T-helper 2 cell treated with Interferon-gamma antibody and Interleukin-4, amounts not matched to agents 5 μg/mL and 100 μg/mL, for 36 hours (primary cell): ENCODE results near the gene PON3.
"Not testable (repeated sequence)": the region's sequence is repeated elsewhere in the genome, so short reads cannot be mapped to it uniquely, and the experiment has no call there.

Source experiments
- DNase-seq: peaks from one replicate; pipeline ENCODE4 v3.0.0; 2021; ENCODE audit warnings: low spot score
- H3K27ac Mint-ChIP-seq: one replicate; pipeline ENCODE4 v1.8.0; 2021; ENCODE audit warnings: mild to moderate bottlenecking, mixed read lengths
- H3K27me3 Mint-ChIP-seq: one replicate; pipeline ENCODE4 v1.8.0; 2021; ENCODE audit warnings: low read depth, mixed read lengths
- H3K36me3 Mint-ChIP-seq: one replicate; pipeline ENCODE4 v1.8.0; 2021; ENCODE audit warnings: low read depth, mixed read lengths
- H3K4me1 Mint-ChIP-seq: one replicate; pipeline ENCODE4 v1.8.0; 2021; ENCODE audit warnings: low read depth, mixed read lengths
- H3K4me3 Mint-ChIP-seq: one replicate; pipeline ENCODE4 v1.8.0; 2022; ENCODE audit warnings: mild to moderate bottlenecking, moderate library complexity, mixed read lengths
- H3K9me3 Mint-ChIP-seq: one replicate; pipeline ENCODE4 v1.8.0; 2021; ENCODE audit warnings: mixed read lengths

The PON3 gene

DNA sequence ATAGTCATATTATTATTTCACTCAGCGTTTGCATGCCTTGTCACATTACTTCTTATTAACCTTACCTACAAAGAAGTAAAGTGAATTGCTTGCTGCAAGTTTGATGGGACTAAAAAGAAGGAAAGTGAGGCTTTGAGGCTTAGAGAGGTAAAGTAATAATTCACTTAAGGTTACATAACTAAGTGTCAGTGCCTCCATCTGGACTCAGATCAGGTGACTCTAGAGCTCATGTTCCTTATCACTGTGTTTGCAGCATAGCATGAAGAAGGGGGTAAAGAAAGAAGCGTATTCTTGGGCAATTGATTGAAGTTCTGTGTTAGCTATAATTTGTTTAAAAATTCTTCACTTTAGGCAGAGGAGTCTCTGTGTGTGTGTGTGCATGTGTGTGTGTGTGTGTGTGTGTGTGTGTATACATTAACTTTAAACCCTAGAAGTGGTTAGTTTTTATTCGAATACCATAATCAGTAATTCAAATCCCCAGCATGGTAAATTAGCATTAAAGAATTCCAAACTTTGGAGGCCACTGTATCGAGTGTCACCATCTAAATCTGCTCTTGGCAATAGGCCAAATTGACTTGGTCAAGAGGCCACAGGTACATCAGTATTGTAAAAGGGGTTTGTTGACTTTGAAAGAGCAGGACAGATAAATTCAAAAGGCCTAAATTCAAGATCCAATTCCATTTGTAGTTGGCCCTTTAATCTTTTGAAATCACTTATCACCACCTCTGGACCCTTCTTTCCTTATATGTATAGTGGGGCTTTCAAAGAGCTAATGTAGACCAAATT, 2.2 kb upstream of the PON3 start:
- Mint-ChIP-seq H3K36me3 (no peaks in the 10 kb centered on the region), H3K4me1 (peaks cover 5% of the 10 kb centered on the region), H3K27ac (no peak overlapping the region), H3K4me3 (no peak overlapping the region), H3K9me3 (no peaks in the 10 kb centered on the region), H3K27me3 (peaks cover 31% of the 10 kb centered on the region)
- no peak for DNase-seq

DNA sequence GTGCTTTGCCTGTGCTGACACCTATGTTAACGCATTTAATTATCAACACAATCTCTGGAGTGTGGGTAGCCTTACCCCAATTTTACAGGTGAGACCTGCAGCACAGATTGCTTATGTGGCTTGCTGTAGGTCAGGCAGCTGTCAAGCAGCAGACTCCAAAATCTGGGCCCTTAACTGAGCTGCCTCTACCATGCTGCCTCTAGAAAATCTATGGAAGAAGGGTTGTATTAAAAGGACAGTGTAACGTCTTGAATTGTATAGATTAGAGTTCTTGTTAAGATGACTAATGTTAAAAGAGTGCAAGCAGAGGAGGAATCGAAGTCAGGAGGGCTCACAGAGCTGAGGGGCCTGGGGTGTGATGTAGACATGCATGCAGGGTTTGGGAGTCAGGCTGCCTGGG, 1.2 kb upstream of the PON3 start:
- Mint-ChIP-seq H3K9me3 (no peaks in the 10 kb centered on the region), H3K4me1 (peaks cover 5% of the 10 kb centered on the region), H3K27me3 (peaks cover 33% of the 10 kb centered on the region), H3K27ac (no peak overlapping the region), H3K36me3 (no peaks in the 10 kb centered on the region), H3K4me3 (no peak overlapping the region)
- DNase-seq = no peak

DNA sequence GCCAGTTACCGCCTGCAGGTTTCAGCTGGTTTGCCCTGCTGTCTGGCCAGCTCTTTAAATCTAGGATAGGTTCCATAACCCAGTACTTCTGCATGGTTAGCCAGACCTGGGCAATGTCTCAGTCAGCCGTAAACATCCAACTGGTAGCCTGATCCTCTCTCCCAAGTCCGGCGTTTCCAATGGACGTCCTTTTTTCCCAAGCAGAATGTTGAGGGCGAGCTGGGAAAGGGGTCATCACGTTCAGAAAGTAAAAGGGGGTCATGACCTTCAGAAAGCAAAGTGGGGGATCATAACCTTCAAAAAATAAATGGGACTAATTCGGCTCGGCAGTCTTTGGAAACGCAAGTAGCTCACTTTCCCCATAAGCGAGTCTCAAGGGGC, 430 bp downstream of the PON3 start:
- H3K27ac Mint-ChIP-seq = no peak overlapping the region
- DNase-seq = no peak
- H3K36me3 Mint-ChIP-seq = no peaks in the 10 kb centered on the region
- peak overlapping the region; percentile 67 for H3K4me3 Mint-ChIP-seq
- peaks cover 5% of the 10 kb centered on the region for H3K4me1 Mint-ChIP-seq
- H3K27me3 Mint-ChIP-seq = peaks cover 38% of the 10 kb centered on the region
- H3K9me3 Mint-ChIP-seq = no peaks in the 10 kb centered on the region

GRCh38 chr7:95394370-95394769, 1.8 kb downstream of the PON3 start:
- Mint-ChIP-seq H3K9me3 (no peaks in the 10 kb centered on the region), H3K36me3 (no peaks in the 10 kb centered on the region), H3K4me3 (no peak overlapping the region), H3K4me1 (peaks cover 5% of the 10 kb centered on the region), H3K27ac (no peak overlapping the region), H3K27me3 (peaks cover 37% of the 10 kb centered on the region)
- DNase-seq = no peak

DNA sequence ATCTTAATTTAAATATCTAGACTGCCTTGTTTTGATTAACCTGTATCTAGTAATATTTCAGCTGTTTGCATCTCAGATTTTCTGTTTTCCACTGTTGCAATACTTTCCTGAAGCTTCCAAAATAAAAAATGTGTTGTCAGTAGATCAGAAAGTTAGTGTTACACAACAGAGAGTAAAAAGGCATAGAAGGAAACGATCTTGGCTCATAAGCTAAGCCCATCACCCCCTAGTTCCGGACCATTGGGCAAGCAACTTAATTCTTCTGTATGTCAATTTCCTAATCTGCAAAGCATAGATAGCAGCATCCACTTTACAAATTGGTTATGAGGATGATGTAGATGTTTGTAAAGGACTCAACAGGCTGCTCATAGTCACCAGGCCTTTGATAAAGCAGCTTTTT, 4.4 kb downstream of the PON3 start:
- Mint-ChIP-seq H3K4me1 (peaks cover 2% of the 10 kb centered on the region), H3K27me3 (peaks cover 25% of the 10 kb centered on the region), H3K36me3 (no peaks in the 10 kb centered on the region), H3K27ac (no peak overlapping the region), H3K4me3 (no peak overlapping the region), H3K9me3 (peaks cover 5% of the 10 kb centered on the region)
- DNase-seq = no peak

DNA sequence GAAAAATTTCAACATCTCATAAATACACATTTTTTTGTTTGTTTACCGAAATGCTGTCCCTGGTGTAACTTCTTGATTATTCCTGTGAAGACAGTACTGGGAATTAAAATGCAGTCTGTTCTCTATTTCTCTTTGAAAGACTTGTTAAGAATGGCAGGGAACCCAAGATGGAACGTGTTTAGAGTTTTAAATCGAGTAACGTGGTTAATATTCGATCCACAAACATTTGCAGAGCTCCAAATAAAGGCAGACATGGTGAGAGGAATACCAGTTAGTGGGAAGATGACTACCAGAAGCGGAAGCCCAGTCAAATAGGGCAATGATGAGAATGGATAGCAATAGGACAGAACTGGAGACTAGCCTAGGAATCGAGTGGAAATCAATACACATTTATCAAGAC, 6.7 kb downstream of the PON3 start:
- no peak overlapping the region for H3K27ac Mint-ChIP-seq
- H3K4me1 Mint-ChIP-seq = no peaks in the 10 kb centered on the region
- H3K4me3 Mint-ChIP-seq = no peak overlapping the region
- DNase-seq = no peak
- peaks cover 5% of the 10 kb centered on the region for H3K9me3 Mint-ChIP-seq
- peaks cover 14% of the 10 kb centered on the region for H3K27me3 Mint-ChIP-seq
- H3K36me3 Mint-ChIP-seq = no peaks in the 10 kb centered on the region

DNA sequence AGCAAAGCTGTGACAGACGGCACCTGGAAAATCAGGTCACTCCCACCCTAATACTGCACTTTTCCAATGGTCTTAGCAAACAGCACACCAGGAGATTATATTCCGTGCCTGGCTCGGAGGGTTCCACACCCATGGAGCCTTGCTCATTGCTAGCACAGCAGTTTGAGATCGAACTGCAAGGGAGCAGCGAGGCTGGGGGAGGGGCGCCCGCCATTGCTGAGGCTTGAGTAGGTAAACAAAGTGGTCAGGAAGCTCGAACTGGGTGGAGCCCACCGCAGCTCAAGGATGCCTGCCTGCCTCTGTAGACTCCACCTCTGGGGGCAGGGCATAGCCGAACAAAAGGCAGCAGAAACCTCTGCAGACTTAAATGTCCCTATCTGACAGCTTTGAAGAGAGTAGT, 16.7 kb downstream of the PON3 start:
- peaks cover 11% of the 10 kb centered on the region for H3K9me3 Mint-ChIP-seq
- H3K36me3 Mint-ChIP-seq, H3K27ac Mint-ChIP-seq, H3K4me3 Mint-ChIP-seq, DNase-seq, H3K4me1 Mint-ChIP-seq, H3K27me3 Mint-ChIP-seq: not testable (repeated sequence)

DNA sequence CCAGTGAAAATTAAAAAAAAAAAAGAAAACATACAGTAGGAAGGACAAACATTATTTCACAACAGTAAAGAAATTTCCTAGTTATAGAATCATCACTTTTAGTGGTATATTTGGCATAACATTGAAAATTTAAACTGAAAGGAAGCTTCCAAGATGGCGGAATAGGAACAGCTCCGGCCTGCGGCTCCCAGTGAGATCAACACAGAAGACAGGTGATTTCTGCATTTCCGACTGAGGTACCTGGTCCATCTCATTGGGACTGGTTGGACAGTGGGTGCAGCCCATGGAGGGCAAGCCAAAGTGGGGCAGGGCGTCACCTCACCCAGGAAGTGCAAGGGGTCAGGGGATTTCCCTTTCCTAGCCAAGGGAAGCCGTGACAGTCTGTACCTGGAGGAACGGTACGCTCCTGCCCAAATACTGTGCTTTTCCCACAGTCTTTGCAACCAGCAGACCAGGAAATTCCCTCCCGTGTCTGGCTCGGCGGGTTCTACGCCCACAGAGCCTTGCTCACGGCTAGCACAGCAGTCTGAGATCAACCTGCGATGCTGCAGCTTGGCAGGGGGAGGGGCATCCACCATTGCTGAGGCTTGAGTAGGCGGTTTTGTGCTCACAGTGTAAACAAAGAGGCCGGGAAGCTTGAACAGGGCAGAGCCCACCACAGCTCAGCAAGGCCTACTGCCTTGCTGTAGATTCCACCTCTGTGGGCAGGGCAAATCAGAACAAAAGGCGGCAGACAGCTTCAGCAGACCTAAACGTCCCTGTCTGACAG, 19.4 kb downstream of the PON3 start:
- DNase-seq = no peak
- H3K36me3 Mint-ChIP-seq = no peaks in the 10 kb centered on the region
- H3K27ac Mint-ChIP-seq = no peak overlapping the region
- no peaks in the 10 kb centered on the region for H3K27me3 Mint-ChIP-seq
- H3K4me1 Mint-ChIP-seq = no peaks in the 10 kb centered on the region
- H3K4me3 Mint-ChIP-seq = no peak overlapping the region
- peaks cover 8% of the 10 kb centered on the region for H3K9me3 Mint-ChIP-seq

DNA sequence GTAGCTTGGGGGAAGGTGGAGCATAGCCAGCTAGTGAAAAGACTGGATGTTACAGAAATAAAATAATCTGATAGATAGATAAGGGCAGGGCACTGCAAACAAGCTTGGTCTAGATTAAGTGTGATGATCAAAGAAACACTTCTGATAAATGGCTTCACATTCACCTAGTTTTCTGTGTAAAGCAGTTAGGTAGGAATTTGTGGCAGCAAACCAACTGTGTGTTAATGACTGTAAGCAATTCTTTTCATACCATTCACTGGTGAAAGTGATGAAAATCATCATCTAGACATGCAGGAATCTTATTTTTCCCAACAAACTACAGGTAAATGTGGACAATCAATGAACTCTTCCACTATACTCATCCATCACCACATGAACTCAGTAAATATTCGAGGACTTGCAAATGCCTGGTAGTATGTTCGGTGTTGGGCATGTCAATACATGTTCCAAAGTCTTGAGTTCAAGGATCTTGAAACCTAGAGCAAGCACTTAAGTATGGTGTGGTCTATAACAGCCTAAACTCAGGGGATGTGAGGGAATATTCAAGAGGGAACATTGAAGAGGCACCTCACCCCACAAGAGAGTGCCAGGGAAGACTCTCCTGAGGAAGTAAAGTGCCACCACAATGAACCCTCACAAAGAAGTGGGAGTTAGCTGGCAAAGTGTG, 20.5 kb downstream of the PON3 start:
- no peak for DNase-seq
- no peaks in the 10 kb centered on the region for H3K9me3 Mint-ChIP-seq
- H3K4me1 Mint-ChIP-seq = no peaks in the 10 kb centered on the region
- no peak overlapping the region for H3K27ac Mint-ChIP-seq
- no peaks in the 10 kb centered on the region for H3K27me3 Mint-ChIP-seq
- H3K36me3 Mint-ChIP-seq = no peaks in the 10 kb centered on the region
- no peak overlapping the region for H3K4me3 Mint-ChIP-seq

DNA sequence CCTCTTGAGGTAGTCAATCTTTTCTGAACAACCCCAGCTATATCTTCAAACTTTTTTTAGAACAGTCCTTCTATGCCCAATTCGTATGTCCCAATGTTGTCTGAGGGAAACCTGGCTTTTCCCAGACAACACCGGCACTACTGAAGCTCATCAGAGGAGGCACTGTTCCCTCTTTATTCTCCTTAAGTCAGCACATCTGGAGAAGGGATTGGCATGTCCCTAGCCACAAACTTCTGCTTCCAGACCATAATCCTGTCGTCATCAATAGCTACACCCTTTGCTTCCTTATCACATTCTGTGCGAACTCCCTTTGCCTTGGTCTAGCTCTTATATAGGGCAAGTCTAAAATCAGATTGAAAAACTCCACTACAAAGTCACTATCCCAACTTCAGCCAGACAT, 22.9 kb downstream of the PON3 start:
- H3K4me1 Mint-ChIP-seq = no peaks in the 10 kb centered on the region
- no peak overlapping the region for H3K4me3 Mint-ChIP-seq
- no peaks in the 10 kb centered on the region for H3K36me3 Mint-ChIP-seq
- peaks cover 2% of the 10 kb centered on the region for H3K27me3 Mint-ChIP-seq
- H3K27ac Mint-ChIP-seq = no peak overlapping the region
- DNase-seq = no peak
- no peaks in the 10 kb centered on the region for H3K9me3 Mint-ChIP-seq

DNA sequence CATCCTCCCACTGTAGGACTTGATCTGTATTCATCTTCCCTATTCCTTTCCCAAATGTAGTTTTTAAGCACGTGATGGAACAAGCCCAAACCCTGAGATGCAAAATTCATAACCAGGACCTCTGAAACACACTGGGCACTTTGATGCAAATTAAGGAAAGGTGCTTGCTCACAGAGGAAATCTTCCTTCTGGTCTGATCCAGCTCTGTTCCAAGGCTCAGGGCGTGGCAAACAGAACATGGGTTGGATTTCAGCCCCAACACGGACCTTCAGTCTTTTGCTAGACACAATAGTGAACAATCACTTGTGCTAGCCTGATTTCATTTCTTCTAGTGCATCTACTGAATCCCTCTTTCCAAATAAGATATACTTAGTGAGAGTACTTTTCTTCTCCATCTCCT, 27.9 kb downstream of the PON3 start:
- Mint-ChIP-seq H3K9me3 (no peaks in the 10 kb centered on the region), H3K4me1 (no peaks in the 10 kb centered on the region), H3K27ac (no peak overlapping the region), H3K27me3 (peaks cover 5% of the 10 kb centered on the region), H3K4me3 (no peak overlapping the region), H3K36me3 (no peaks in the 10 kb centered on the region)
- no peak for DNase-seq

- H3K4me1 Mint-ChIP-seq = no peaks in the 10 kb centered on the region
- no peak for DNase-seq
- no peaks in the 10 kb centered on the region for H3K9me3 Mint-ChIP-seq
- no peak overlapping the region for H3K27ac Mint-ChIP-seq
- peaks cover 5% of the 10 kb centered on the region for H3K27me3 Mint-ChIP-seq
- no peak overlapping the region for H3K4me3 Mint-ChIP-seq
- no peaks in the 10 kb centered on the region for H3K36me3 Mint-ChIP-seq
Measured at GRCh38 chr7:95367606-95368005, 28.6 kb downstream of the PON3 start.

DNA sequence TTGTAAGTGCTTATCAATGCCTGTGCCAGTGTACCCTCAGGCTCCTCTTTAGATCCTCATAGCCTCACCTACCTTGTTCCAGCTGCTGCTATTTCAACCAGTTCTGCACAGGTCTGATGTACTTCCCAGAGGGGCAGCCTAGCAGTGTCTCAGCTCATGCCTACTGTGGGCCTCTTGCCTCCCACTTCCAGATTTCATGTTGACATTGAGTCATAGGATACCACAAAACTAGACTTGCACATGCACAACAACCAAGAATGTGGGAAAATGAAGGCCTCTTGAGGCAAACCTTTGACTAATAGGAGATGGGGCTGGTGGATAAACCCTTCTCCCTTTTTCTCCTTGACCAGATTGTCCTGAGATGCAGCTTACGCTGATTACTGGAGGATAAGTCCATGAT, 31.0 kb downstream of the PON3 start:
- Mint-ChIP-seq H3K4me3 (no peak overlapping the region), H3K9me3 (no peaks in the 10 kb centered on the region), H3K4me1 (no peaks in the 10 kb centered on the region), H3K27me3 (peaks cover 5% of the 10 kb centered on the region), H3K36me3 (no peaks in the 10 kb centered on the region), H3K27ac (no peak overlapping the region)
- DNase-seq = no peak

DNA sequence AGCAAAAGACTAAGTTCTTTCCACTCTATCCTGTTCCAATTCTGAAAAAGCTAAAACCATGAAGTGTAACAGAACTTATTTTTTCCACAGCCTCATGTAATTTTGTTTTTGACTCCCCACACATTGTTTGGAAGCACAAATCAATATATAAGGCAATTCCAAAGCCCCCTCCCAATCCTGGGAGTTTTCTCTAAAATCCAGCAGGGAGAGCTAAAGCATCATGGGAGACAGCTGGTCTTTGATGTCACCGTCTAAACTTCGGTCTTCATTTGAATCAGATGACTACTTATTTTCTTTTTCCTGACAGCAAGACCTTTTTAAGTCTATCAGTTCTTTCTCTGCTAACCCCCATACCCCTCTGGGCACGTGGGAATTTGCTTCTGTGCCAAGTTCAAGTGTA, 38.6 kb downstream of the PON3 start:
- Mint-ChIP-seq H3K27me3 (no peaks in the 10 kb centered on the region), H3K36me3 (no peaks in the 10 kb centered on the region), H3K27ac (no peak overlapping the region), H3K4me3 (no peak overlapping the region), H3K9me3 (no peaks in the 10 kb centered on the region), H3K4me1 (no peaks in the 10 kb centered on the region)
- DNase-seq = no peak
